Ovary (tissue), 3 donors: ENCODE measurements around the gene CDCP2.

Experiments used
- EP300 ChIP-seq: sonication (generic); formaldehyde crosslinking; IDR thresholded peaks from one replicate; pipeline ENCODE4 v1.6.1; 2017; ENCODE audit warnings: antibody characterized with exemption
- TF ChIP-seq, protein P1 (sequence below), 3 donors: fragments of 450-650 bp in 2 of 3; fragments of 200-600 bp in 1 of 3; IDR thresholded peaks; one replicate each; pipeline versions ENCODE4 v1.5.1 to v1.8.0; 2016 to 2022; ENCODE audit warnings: antibody characterized with exemption in 3 of 3, mild to moderate bottlenecking in 1 of 3
- donor health status: DM: no; HTN: no; CAD: no.

DNA sequence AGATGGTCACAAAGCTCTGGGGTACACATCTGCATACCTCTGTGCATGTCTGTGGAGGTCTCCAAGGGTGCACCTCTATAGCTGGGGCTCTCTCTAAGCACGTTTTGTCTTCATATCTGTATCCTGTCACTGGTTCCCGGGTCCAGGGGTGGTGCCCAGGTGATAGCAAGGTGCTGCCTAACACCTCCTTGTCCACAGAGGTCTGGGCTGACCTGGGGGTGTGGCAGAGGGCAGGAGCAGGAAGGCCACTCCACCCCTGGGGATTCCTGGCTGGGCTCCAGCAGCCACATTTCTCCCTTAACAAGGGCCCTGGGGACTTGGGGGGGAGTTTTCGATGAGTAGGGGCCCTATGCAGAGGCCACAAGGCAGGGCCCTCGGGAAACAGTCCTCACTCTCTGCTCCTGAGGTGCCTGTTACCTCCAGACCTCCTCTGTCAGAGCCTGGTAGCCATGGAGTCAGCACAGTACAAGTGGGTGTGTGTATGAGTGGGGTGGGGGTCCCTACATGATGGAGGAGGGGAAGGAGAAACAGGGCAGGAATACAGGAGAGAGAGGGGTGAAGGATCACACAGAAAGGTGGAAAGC is 7.0 kb upstream of the CDCP2 start:
- TF ChIP-seq, protein P1, sequence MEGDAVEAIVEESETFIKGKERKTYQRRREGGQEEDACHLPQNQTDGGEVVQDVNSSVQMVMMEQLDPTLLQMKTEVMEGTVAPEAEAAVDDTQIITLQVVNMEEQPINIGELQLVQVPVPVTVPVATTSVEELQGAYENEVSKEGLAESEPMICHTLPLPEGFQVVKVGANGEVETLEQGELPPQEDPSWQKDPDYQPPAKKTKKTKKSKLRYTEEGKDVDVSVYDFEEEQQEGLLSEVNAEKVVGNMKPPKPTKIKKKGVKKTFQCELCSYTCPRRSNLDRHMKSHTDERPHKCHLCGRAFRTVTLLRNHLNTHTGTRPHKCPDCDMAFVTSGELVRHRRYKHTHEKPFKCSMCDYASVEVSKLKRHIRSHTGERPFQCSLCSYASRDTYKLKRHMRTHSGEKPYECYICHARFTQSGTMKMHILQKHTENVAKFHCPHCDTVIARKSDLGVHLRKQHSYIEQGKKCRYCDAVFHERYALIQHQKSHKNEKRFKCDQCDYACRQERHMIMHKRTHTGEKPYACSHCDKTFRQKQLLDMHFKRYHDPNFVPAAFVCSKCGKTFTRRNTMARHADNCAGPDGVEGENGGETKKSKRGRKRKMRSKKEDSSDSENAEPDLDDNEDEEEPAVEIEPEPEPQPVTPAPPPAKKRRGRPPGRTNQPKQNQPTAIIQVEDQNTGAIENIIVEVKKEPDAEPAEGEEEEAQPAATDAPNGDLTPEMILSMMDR (IDR thresholded peaks at IDR 0.05): no peak
- no peak for TF ChIP-seq EP300
